HFFc6 (cell line): Measurements from ENCODE around the gene C1QL4. TPM values are rescaled to one million over a fixed set of nuclear protein-coding genes. Genes with fewer than 3 reads are reported as not detected.
A peak's percentile ranks its signal among the peaks of the same experiment; 100 is the strongest.

ENCODE experiments used
- DNase-seq: peaks from one replicate; pipeline ENCODE4 v3.0.0-alpha.2; 2018
- H3K27ac Mint-ChIP-seq: 2 replicates; pipeline ENCODE4 v1.8.0; 2020; ENCODE audit warnings: mild to moderate bottlenecking, mixed read lengths
- H3K27me3 Mint-ChIP-seq: 2 replicates; pipeline ENCODE4 v1.8.0; 2021; ENCODE audit warnings: mild to moderate bottlenecking, moderate library complexity, mixed read lengths; ENCODE audit not compliant: insufficient read depth
- H3K36me3 Mint-ChIP-seq: 2 replicates; pipeline ENCODE4 v1.8.0; 2021; ENCODE audit warnings: low read depth, mixed read lengths
- H3K4me1 Mint-ChIP-seq: 2 replicates; pipeline ENCODE4 v1.8.0; 2020; ENCODE audit warnings: low read depth, mixed read lengths
- H3K4me3 Mint-ChIP-seq: 2 replicates; pipeline ENCODE4 v1.8.0; 2020; ENCODE audit warnings: mild to moderate bottlenecking, moderate library complexity, mixed read lengths
- H3K9me3 Mint-ChIP-seq: 2 replicates; pipeline ENCODE4 v1.8.0; 2020; ENCODE audit warnings: mild to moderate bottlenecking, mixed read lengths
- total RNA-seq, 6 experiments: library from RNA; stranded (reverse); fragmentation: NEBNext Ultra II Directional; extraction: Animal tissue kit (Norgen Biotek cat#: 25700); gene quantifications; 2 replicates in 1 of 6; 3 replicates in 5 of 6; pipeline ENCODE4 v1.2.3, GENCODE V29; 2021
- TF ChIP-seq, protein P1 (sequence below): fragments of 200-600 bp; sonication (generic); IDR thresholded peaks from 2 replicates; pipeline ENCODE4 v1.5.0; 2021; ENCODE audit warnings: antibody characterized with exemption, mild to moderate bottlenecking

Gene C1QL4
- total RNA-seq, 6 experiments from 2014 or later, result 0.14 to 0.48 (median 0.28) TPM; not detected in 1

DNA sequence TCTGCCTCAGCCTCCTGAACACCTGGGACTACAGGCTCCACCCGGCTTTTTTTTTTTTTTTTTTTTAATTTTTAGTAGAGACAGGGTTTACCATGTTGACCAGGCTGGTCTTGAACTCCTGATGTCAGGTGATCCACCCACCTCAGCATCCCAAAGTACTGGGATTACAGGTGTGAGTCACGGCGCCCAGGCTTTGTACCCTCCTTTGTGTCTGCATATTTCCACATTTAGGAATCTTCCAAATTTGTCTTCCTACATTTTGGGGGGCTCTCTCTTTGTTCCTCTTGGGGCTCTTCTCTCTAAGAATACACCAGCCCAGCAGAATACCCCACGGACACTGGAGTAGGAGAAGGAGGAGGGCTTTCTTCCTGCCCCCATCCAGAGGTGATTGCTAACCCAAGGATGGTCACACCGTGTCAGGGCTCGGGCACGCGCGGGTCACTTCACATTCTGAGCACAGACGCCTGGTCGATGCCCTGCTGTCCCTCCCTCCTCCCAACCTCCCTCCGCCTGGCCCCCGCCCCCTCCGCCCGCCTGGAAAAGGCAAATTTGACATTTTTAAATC lies 7.6 kb upstream of the C1QL4 start:
- Mint-ChIP-seq H3K36me3 (no peaks in the 10 kb centered on the region), H3K9me3 (no peaks in the 10 kb centered on the region), H3K27me3 (peaks cover 36% of the 10 kb centered on the region), H3K4me1 (peaks cover 36% of the 10 kb centered on the region), H3K27ac (no peak overlapping the region), H3K4me3 (no peak overlapping the region; the same call in 1 of the 2 replicates)
- no peak for DNase-seq
- TF ChIP-seq, protein P1, sequence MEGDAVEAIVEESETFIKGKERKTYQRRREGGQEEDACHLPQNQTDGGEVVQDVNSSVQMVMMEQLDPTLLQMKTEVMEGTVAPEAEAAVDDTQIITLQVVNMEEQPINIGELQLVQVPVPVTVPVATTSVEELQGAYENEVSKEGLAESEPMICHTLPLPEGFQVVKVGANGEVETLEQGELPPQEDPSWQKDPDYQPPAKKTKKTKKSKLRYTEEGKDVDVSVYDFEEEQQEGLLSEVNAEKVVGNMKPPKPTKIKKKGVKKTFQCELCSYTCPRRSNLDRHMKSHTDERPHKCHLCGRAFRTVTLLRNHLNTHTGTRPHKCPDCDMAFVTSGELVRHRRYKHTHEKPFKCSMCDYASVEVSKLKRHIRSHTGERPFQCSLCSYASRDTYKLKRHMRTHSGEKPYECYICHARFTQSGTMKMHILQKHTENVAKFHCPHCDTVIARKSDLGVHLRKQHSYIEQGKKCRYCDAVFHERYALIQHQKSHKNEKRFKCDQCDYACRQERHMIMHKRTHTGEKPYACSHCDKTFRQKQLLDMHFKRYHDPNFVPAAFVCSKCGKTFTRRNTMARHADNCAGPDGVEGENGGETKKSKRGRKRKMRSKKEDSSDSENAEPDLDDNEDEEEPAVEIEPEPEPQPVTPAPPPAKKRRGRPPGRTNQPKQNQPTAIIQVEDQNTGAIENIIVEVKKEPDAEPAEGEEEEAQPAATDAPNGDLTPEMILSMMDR, result no peak

GRCh38 chr12:49342914-49343731 lies 6.1 kb upstream of the C1QL4 start:
- Mint-ChIP-seq H3K27me3 (peaks cover 36% of the 10 kb centered on the region), H3K27ac (no peak overlapping the region), H3K4me3 (peak overlapping the region; percentile 71), H3K9me3 (no peaks in the 10 kb centered on the region), H3K4me1 (peaks cover 31% of the 10 kb centered on the region), H3K36me3 (no peaks in the 10 kb centered on the region)
- TF ChIP-seq, protein P1, result no peak
- DNase-seq, result no peak

DNA sequence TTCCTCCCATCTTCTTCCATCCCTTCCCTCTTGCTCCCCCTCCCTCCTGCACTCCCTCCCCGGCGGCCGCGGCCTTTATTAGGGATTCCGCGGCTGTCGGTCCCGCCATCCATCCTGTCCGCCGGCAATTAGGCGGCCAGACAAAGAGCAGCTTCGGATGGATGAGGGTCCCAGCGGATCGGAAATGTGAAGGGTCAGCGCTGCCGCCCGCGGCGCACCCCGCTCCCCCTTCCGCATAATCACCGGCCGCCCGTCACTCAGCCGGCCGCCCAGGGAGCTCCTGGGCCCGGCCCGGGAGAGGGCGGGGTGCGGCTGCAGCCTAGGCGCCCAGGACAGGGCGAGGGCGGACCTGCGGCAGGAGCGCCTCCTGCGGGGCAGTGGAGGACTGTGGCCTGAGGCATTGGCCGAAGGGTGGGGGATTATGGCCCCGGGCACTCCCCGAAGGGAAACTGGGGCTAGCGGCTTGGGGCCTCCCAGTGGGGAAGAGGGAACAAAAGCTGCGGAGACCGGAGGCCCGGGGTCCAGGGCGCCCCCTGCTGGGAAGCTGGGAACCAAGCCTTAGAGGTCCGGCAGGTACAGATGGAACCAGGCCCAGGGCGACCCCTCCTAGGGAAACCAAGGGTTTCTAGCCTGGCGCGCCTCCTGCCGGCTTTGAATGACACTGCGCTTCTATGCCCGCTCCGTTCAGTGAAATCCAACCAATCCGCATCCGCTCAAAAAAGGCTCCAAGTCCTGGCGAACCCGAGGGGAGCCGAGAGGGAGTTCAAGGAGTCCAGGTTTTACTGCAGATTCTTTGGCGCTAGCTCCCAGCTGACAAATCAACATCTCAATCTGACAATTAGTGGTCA lies 5.3 kb upstream of the C1QL4 start:
- no peaks in the 10 kb centered on the region for H3K36me3 Mint-ChIP-seq
- TF ChIP-seq, protein P1, result peak; percentile 97
- peak overlapping the region; percentile 71 for H3K4me3 Mint-ChIP-seq
- DNase-seq, result peak; percentile 43
- H3K27me3 Mint-ChIP-seq, result peaks cover 36% of the 10 kb centered on the region
- no peak overlapping the region for H3K27ac Mint-ChIP-seq
- peaks cover 32% of the 10 kb centered on the region for H3K4me1 Mint-ChIP-seq
- H3K9me3 Mint-ChIP-seq, result no peaks in the 10 kb centered on the region

DNA sequence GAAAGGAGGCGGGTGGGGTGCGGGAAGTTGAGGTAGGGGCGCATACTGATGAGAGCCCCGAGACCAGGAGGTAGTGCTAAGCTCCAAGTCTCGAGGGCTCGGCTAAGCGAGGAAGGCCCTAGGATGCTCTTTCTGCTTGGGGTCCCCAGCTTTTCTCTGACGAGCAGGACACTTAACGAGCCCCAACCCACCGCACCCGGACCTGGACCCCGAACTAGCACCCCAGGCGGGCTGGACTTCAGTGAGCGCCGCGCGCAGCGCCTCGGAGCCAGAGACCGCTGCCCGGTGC lies 4.7 kb upstream of the C1QL4 start:
- peaks cover 32% of the 10 kb centered on the region for H3K4me1 Mint-ChIP-seq
- no peak for DNase-seq
- TF ChIP-seq, protein P1, result no peak
- peaks cover 36% of the 10 kb centered on the region for H3K27me3 Mint-ChIP-seq
- H3K27ac Mint-ChIP-seq, result no peak overlapping the region
- no peaks in the 10 kb centered on the region for H3K36me3 Mint-ChIP-seq
- no peak overlapping the region; the same call in 1 of the 2 replicates for H3K4me3 Mint-ChIP-seq
- no peaks in the 10 kb centered on the region for H3K9me3 Mint-ChIP-seq

- Mint-ChIP-seq H3K4me3 (no peak overlapping the region), H3K9me3 (no peaks in the 10 kb centered on the region), H3K27me3 (peaks cover 38% of the 10 kb centered on the region), H3K27ac (no peak overlapping the region), H3K4me1 (peaks cover 28% of the 10 kb centered on the region), H3K36me3 (no peaks in the 10 kb centered on the region)
- TF ChIP-seq, protein P1, result no peak
- no peak for DNase-seq
Measured at GRCh38 chr12:49340971-49341776, 4.2 kb upstream of the C1QL4 start.
